HFF-Myc (cell line): ENCODE results near the gene HAGH.

Experiments
- DNase-seq: peaks from one replicate; pipeline ENCODE4 v3.0.0-alpha.2; 2011; ENCODE audit warnings: low read depth; ENCODE audit errors: extremely low read depth
- H3K4me3 ChIP-seq: replicated peaks from 2 replicates; pipeline ENCODE4 v1.5.1; 2011; ENCODE audit warnings: low read depth, mild to moderate bottlenecking, control low read depth, low read length
- TF ChIP-seq, protein P1 (sequence below): IDR thresholded peaks from 2 replicates; pipeline ENCODE4 v1.5.1; 2012; ENCODE audit warnings: mild to moderate bottlenecking, low read depth, low read length, control low read depth; ENCODE audit errors: missing control alignments

HAGH gene

DNA sequence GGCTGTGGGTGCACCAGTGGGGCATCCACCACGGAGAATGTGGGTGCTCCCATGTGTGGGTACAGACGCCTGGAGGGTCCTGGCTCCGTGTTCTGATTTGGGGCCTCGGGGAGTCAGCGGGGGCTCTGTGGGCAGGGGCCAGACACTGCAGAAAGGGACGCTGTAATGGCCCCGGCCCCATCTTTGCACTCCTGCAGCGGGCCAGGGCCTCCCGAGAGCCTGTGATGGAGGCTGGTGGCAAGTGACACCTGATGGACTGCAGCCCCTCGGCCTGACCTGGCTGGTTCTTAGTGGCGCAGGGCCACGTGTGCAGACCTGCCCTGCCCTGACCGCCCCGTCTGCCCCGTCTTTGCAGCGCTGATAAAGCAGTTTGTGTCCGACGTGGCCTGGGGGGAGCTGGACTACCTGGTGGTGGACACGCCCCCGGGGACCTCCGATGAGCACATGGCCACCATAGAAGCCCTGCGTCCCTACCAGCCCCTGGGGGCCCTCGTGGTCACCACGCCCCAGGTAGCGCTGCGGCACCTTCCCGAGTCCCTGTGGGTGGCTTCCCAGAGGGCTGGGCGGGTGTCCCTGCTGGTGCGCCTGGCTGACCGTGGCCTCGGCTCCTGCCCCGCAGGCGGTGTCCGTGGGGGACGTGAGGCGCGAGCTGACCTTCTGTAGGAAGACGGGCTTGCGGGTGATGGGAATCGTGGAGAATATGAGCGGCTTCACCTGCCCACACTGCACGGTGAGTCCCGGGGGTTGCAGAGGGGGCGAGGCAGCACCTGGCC is 39.1 kb downstream of the HAGH start:
- H3K4me3 ChIP-seq, result no peak overlapping the region
- TF ChIP-seq, protein P1, sequence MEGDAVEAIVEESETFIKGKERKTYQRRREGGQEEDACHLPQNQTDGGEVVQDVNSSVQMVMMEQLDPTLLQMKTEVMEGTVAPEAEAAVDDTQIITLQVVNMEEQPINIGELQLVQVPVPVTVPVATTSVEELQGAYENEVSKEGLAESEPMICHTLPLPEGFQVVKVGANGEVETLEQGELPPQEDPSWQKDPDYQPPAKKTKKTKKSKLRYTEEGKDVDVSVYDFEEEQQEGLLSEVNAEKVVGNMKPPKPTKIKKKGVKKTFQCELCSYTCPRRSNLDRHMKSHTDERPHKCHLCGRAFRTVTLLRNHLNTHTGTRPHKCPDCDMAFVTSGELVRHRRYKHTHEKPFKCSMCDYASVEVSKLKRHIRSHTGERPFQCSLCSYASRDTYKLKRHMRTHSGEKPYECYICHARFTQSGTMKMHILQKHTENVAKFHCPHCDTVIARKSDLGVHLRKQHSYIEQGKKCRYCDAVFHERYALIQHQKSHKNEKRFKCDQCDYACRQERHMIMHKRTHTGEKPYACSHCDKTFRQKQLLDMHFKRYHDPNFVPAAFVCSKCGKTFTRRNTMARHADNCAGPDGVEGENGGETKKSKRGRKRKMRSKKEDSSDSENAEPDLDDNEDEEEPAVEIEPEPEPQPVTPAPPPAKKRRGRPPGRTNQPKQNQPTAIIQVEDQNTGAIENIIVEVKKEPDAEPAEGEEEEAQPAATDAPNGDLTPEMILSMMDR, result no peak
- DNase-seq, result no peak

GRCh38 chr16:1787056-1787321 is 39.6 kb downstream of the HAGH start:
- no peak for DNase-seq
- H3K4me3 ChIP-seq, result no peak overlapping the region
- TF ChIP-seq, protein P1, result no peak

GRCh38 chr16:1786242-1787055 is 40.2 kb downstream of the HAGH start:
- no peak overlapping the region for H3K4me3 ChIP-seq
- no peak for DNase-seq
- TF ChIP-seq, protein P1, result no peak

DNA sequence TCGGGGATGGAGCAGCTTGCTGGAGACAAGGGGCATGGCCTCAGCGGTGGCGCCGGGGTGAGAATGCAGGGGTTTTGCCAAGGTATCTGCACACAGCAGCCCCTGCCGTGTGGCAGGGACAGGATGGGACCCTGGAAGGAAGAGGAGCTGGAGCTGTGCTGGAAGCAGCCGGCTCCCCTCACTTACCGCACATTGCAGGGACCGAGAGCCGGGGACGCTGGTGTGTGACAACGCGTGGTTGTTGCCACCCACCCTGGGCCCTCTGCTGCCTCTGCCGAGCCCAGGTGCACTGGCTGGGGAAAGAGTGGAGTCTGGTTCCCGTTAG is 40.8 kb downstream of the HAGH start:
- no peak for DNase-seq
- H3K4me3 ChIP-seq, result no peak overlapping the region
- TF ChIP-seq, protein P1, result no peak

GRCh38 chr16:1784977-1785845 is 41.4 kb downstream of the HAGH start:
- DNase-seq, result no peak
- TF ChIP-seq, protein P1, result no peak
- H3K4me3 ChIP-seq, result no peak overlapping the region

DNA sequence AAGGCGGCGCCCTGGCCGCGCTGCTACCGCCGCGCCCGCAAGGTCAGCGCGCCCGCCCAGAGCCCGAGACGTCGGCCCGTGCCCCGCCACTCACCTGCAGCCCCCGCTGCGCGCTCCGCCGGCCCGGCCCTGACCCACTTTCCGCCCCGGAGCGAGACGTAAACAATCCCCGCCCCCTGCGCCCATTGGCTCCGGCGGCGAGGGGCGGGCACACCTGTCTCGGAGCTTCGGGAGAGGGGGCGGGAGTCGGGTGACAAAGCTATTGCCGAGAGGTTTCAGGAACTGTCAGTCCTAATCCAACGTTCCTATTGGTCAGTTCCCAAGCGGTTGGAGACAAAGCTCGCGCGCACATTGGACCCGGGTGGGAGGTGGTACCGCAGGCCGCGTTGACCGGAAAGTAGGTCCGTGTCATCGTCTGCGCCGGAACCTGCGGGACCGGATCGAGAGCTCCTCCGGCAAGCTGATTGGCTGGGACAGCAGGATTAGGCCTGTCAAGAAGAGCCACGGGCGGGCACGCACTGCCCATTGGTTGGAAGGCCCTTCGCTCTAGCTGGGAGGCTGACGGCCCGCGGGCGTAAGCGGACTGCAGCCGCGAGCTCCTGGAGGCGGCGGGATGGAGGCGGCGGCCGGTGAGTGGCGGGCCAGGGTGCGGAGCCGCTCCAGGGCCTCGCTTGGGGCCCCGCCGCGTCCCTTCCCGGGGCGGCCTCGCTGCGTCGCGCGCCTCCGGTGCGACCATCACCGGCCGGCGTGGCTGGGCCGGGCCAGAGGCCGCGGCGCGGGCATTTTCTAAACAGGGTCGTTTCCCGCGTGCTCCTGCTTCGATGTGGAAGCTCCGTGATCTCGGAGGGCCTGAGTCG is 44.0 kb downstream of the HAGH start, which contains the start of the genes NUBP2 and SPSB3:
Gene NUBP2, plus strand, starts transcription at position 553 of the 857 bp plus-strand sequence. Its CDS starts 61 bp downstream, at position 614.
Gene SPSB3, minus strand, starts transcription at position 164 of the 857 bp plus-strand sequence. CDS start 1,088 bp downstream, outside the sequence.
- DNase-seq, result peak; percentile 100
- TF ChIP-seq, protein P1, result no peak
- H3K4me3 ChIP-seq, result peak within 1 kb of the TSS; percentile 80
